CD14-positive monocyte (primary cell): ENCODE data around the gene SCCPDH. TPM values are rescaled to one million over a fixed set of nuclear protein-coding genes. Genes with fewer than 3 reads are reported as not detected.
"Not testable (repeated sequence)": the region's sequence is repeated elsewhere in the genome, so short reads cannot be mapped to it uniquely, and the experiment has no call there.

ENCODE experiments used
- DNase-seq, 3 donors: peaks; one replicate each; pipeline ENCODE4 v3.0.0-alpha.2; 2011 to 2022
- H2AFZ ChIP-seq: 2 replicates; pipeline ENCODE4 v1.6.0; 2012; ENCODE audit warnings: mild to moderate bottlenecking, low read depth, low read length, inconsistent platforms; ENCODE audit not compliant: insufficient read depth, poor library complexity, severe bottlenecking
- H3K27ac ChIP-seq, 2 donors: 1 replicate in 1 of 2; 2 replicates in 1 of 2; pipeline ENCODE4 v1.5.1; 2012 to 2013; ENCODE audit warnings: low read length in 2 of 2, control low read depth in 1 of 2, inconsistent platforms in 1 of 2, low read depth in 1 of 2, mild to moderate bottlenecking in 1 of 2
- H3K27me3 ChIP-seq, 2 donors: one replicate each; pipeline versions ENCODE4 v1.6.0 to v1.6.1; 2011 to 2013; ENCODE audit warnings: low read length in 2 of 2; ENCODE audit not compliant: control insufficient read depth in 2 of 2, insufficient read depth in 2 of 2
- H3K36me3 ChIP-seq, 2 donors: replicated peaks in 1 of 2; 1 replicate in 1 of 2; 2 replicates in 1 of 2; pipeline versions ENCODE4 v1.5.1 to v1.6.1; 2012 to 2013; ENCODE audit warnings: low read length in 2 of 2, control low read depth in 1 of 2, inconsistent platforms in 1 of 2, mild to moderate bottlenecking in 1 of 2; ENCODE audit not compliant: insufficient read depth in 2 of 2, control insufficient read depth in 1 of 2
- H3K4me1 ChIP-seq, 2 donors: 1 replicate in 1 of 2; 2 replicates in 1 of 2; pipeline versions ENCODE4 v1.5.1 to v1.6.1; 2012 to 2013; ENCODE audit warnings: low read length in 2 of 2, control low read depth in 1 of 2, inconsistent platforms in 1 of 2, mild to moderate bottlenecking in 1 of 2, moderate library complexity in 1 of 2; ENCODE audit not compliant: insufficient read depth in 2 of 2, control insufficient read depth in 1 of 2
- H3K4me2 ChIP-seq: replicated peaks from 2 replicates; pipeline ENCODE3; 2012; ENCODE audit warnings: low read length, moderate library complexity, mild to moderate bottlenecking; ENCODE audit not compliant: poor library complexity, severe bottlenecking; ENCODE audit errors: extremely low read depth
- H3K4me3 ChIP-seq, 3 experiments: fragments of 200-600 bp in 1 of 3; sonication (generic) in 1 of 3; replicated peaks in 1 of 3; 1 replicate in 2 of 3; 2 replicates in 1 of 3; pipeline ENCODE4 v1.5.1; 2011 to 2013; ENCODE audit warnings: low read length in 3 of 3, mild to moderate bottlenecking in 3 of 3, control low read depth in 2 of 3, low read depth in 2 of 3, inconsistent platforms in 1 of 3, moderate library complexity in 1 of 3
- H3K79me2 ChIP-seq: 2 replicates; pipeline ENCODE4 v1.6.0; 2012; ENCODE audit warnings: mild to moderate bottlenecking, control low read depth, inconsistent platforms, low read length, moderate library complexity; ENCODE audit not compliant: insufficient read depth
- H3K9ac ChIP-seq: 2 replicates; pipeline ENCODE4 v1.6.0; 2017; ENCODE audit warnings: low read length, mild to moderate bottlenecking; ENCODE audit not compliant: insufficient read depth, poor library complexity, severe bottlenecking
- H3K9me3 ChIP-seq, 2 donors: replicated peaks in 1 of 2; 1 replicate in 1 of 2; 2 replicates in 1 of 2; pipeline versions ENCODE4 v1.5.1 to v1.6.1; 2012 to 2013; ENCODE audit warnings: low read length in 2 of 2, control low read depth in 1 of 2; ENCODE audit not compliant: control insufficient read depth in 1 of 2, insufficient read depth in 1 of 2
- H4K20me1 ChIP-seq: 2 replicates; pipeline ENCODE4 v1.6.0; 2012; ENCODE audit warnings: mild to moderate bottlenecking, low read length, control low read depth, moderate library complexity; ENCODE audit not compliant: insufficient read depth
- H3K27ac Mint-ChIP-seq, 7 donors: one replicate each; pipeline ENCODE4 v1.8.0; 2020; ENCODE audit warnings: mild to moderate bottlenecking in 7 of 7, mixed read lengths in 7 of 7, moderate library complexity in 6 of 7, inconsistent platforms in 2 of 7
- H3K27me3 Mint-ChIP-seq, 3 donors: one replicate each; pipeline ENCODE4 v1.8.0; 2021 to 2022; ENCODE audit warnings: low read depth in 3 of 3, mild to moderate bottlenecking in 3 of 3, mixed read lengths in 3 of 3, moderate library complexity in 3 of 3, inconsistent platforms in 1 of 3
- H3K36me3 Mint-ChIP-seq, 2 donors: one replicate each; pipeline ENCODE4 v1.8.0; 2020; ENCODE audit warnings: mixed read lengths in 2 of 2, inconsistent platforms in 1 of 2, mild to moderate bottlenecking in 1 of 2
- H3K4me1 Mint-ChIP-seq: one replicate; pipeline ENCODE4 v1.8.0; 2020; ENCODE audit warnings: mild to moderate bottlenecking, mixed read lengths
- H3K4me3 Mint-ChIP-seq, 2 donors: one replicate each; pipeline ENCODE4 v1.8.0; 2020; ENCODE audit warnings: mild to moderate bottlenecking in 2 of 2, mixed read lengths in 2 of 2, moderate library complexity in 1 of 2
- H3K9me3 Mint-ChIP-seq, 7 donors: one replicate each; pipeline ENCODE4 v1.8.0; 2020 to 2022; ENCODE audit warnings: mixed read lengths in 7 of 7, mild to moderate bottlenecking in 6 of 7, moderate library complexity in 6 of 7, inconsistent platforms in 2 of 7
- CTCF ChIP-seq: fragments of 200-600 bp; IDR thresholded peaks from one replicate; pipeline ENCODE4 v1.8.0; 2022; ENCODE audit warnings: antibody characterized with exemption, mild to moderate bottlenecking
- WGBS: methylation state at CpG from one replicate; pipeline ENCODE4 v1.1.5; 2013; ENCODE audit warnings: missing lambda C conversion rate; ENCODE audit not compliant: insufficient coverage; 5-methylcytosine and 5-hydroxymethylcytosine counted together
- intact Hi-C, 2 donors: fragments of 100-400 bp; cut with micrococcal nuclease; formaldehyde crosslinking; loops; one replicate each; pipeline versions ENCODE4 v1.15.0 to v1.15.1; 2023
- polyA plus RNA-seq, 3 donors: library from polyadenylated mRNA; depleted of rRNA in 1 of 3; unstranded in 2 of 3; stranded (reverse) in 1 of 3; fragments of 300-500 nt in 2 of 3; fragments of >200 nt in 1 of 3; fragmentation: Illumina TruSeq in 2 of 3; gene quantifications; 1 replicate in 2 of 3; 2 replicates in 1 of 3; pipeline ENCODE4 v1.2.3, GENCODE V29; 2012 to 2021

SCCPDH gene
- polyA plus RNA-seq, 3 donors = 7.3 to 25.3 (median 22.7) TPM

GRCh38 chr1:246730839-246731238 is 6.6 kb downstream of the SCCPDH start:
- Mint-ChIP-seq H3K4me3 (peak overlapping the region in 1 of 2 donors; percentile 6), H3K27me3 (no peaks in the 10 kb centered on the region), H3K36me3 (peaks cover 61 to 81% of the 10 kb centered on the region in 2 donors), H3K27ac (peak overlapping the region; percentile 48 to 87 (median 78)), H3K9me3 (peaks cover 13 to 30% (median 17%) of the 10 kb centered on the region in 7 donors), H3K4me1 (peaks cover 25% of the 10 kb centered on the region)
- Histone ChIP-seq H3K4me3 (no peak overlapping the region), H4K20me1 (no peaks in the 10 kb centered on the region), H3K79me2 (peaks cover 46% of the 10 kb centered on the region), H3K4me2 (peak overlapping the region; percentile 3), H2AFZ (no peak overlapping the region), H3K9ac (no peak overlapping the region), H3K27ac (peak overlapping the region; percentile 40 to 55), H3K9me3 (peaks cover 14 to 21% of the 10 kb centered on the region in 2 donors), H3K27me3 (no peaks in the 10 kb centered on the region), H3K36me3 (peaks cover 43 to 82% of the 10 kb centered on the region in 2 donors), H3K4me1 (peaks cover 24 to 25% of the 10 kb centered on the region in 2 donors)
- intact Hi-C loops = no loop called here
- DNase-seq = peak; percentile 52 to 63 (median 55)
- 23% methylated on average over 7 of the region's 8 CpGs for WGBS
- TF ChIP-seq CTCF = peak; percentile 1

GRCh38 chr1:246731873-246732272 is 7.7 kb downstream of the SCCPDH start:
- H3K4me1 Mint-ChIP-seq = peaks cover 15% of the 10 kb centered on the region
- H3K36me3 ChIP-seq = peaks cover 53 to 92% of the 10 kb centered on the region in 2 donors
- peaks cover 14 to 15% of the 10 kb centered on the region in 2 donors for H3K4me1 ChIP-seq
- H4K20me1 ChIP-seq, H3K4me3 ChIP-seq, H3K4me3 Mint-ChIP-seq, H3K4me2 ChIP-seq, intact Hi-C loops, H3K9ac ChIP-seq, H3K27ac ChIP-seq, H3K27me3 ChIP-seq, H3K27ac Mint-ChIP-seq, H2AFZ ChIP-seq, H3K27me3 Mint-ChIP-seq, DNase-seq: not testable (repeated sequence)
- peaks cover 14 to 21% of the 10 kb centered on the region in 2 donors for H3K9me3 ChIP-seq
- peaks cover 69 to 92% of the 10 kb centered on the region in 2 donors for H3K36me3 Mint-ChIP-seq
- WGBS = no CpG with 5 or more reads among the region's 3 CpGs
- H3K9me3 Mint-ChIP-seq = peaks cover 13 to 30% (median 17%) of the 10 kb centered on the region in 7 donors
- H3K79me2 ChIP-seq = peaks cover 42% of the 10 kb centered on the region
